NK-92 treated with Interleukin-12 subunit alpha and Interleukin-12 subunit beta, amount 100 ng/mL, for 24 hours (cell line): Measurements from ENCODE around the gene IGFBPL1.
A peak's percentile ranks its signal among the peaks of the same experiment; 100 is the strongest.

Source experiments
- DNase-seq: peaks from one replicate; lab custom pipeline; 2025; lab: John Stamatoyannopoulos, UW

The IGFBPL1 gene

DNA sequence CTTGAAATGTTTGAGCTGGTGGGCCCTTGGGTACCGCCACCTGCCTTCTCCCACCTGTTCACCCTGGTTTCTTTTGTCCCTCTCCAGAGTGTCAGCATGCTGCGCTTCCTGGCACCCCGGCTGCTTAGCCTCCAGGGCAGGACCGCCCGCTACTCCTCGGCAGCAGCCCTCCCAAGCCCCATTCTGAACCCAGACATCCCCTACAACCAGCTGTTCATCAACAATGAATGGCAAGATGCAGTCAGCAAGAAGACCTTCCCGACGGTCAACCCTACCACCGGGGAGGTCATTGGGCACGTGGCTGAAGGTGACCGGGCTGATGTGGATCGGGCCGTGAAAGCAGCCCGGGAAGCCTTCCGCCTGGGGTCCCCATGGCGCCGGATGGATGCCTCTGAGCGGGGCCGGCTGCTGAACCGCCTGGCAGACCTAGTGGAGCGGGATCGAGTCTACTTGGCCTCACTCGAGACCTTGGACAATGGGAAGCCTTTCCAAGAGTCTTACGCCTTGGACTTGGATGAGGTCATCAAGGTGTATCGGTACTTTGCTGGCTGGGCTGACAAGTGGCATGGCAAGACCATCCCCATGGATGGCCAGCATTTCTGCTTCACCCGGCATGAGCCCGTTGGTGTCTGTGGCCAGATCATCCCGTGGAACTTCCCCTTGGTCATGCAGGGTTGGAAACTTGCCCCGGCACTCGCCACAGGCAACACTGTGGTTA, 28.4 kb downstream of the IGFBPL1 start:
- no peak for DNase-seq

- DNase-seq, result no peak
These were observed 29.8 kb downstream of the IGFBPL1 start for GRCh38 chr9:38394416-38394815.

GRCh38 chr9:38393128-38393796, 31.0 kb downstream of the IGFBPL1 start:
- no peak for DNase-seq

DNA sequence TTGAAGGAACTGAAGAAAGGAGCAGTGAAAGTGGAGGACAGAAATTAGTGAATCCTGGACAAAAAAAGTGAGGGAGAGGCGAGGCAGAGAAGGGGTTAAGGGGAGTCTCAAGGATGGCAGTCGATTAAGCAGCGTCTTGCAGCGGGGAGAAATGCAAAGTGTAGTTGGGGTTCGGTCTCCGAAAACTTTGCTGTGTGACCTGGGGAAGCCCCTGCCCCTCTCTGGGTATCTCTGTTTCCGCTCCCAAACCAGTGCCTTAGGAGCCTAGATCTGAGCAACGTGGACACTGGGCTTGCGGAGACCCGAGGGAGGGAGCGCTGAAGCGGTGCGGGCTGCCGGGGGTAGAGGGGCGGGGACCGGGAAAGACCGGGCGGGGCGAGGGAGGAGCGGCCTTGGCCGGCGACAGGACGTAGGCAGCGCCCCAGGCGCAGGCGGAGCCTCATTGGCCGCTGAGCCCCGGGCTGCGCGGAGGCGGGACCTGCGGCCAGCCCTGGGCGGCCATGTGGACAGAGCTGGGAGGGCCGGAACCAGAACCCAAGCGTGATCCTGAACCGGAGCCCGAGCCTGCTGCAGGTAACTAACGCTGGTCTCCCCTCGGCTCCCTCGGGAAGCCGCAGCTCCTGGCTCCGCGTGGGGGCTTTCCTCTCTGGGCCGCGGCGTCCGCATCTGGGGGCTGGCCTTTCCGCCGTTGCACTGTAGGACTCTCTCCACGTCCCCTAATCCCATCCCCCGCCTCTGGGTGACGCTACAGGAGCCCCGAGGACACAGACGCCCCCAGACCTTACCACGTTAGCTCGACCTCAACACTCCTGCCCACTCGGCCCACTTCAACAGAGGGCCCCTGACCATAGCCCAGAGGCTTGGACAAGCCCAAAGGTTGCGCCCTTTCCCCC, 31.8 kb downstream of the IGFBPL1 start, which contains the start of gene ALDH1B1:
Gene ALDH1B1, plus strand, starts transcription at position 468 of the 893 bp plus-strand sequence. CDS start 3,047 bp downstream, outside the sequence.
- peak; percentile 64 for DNase-seq

DNA sequence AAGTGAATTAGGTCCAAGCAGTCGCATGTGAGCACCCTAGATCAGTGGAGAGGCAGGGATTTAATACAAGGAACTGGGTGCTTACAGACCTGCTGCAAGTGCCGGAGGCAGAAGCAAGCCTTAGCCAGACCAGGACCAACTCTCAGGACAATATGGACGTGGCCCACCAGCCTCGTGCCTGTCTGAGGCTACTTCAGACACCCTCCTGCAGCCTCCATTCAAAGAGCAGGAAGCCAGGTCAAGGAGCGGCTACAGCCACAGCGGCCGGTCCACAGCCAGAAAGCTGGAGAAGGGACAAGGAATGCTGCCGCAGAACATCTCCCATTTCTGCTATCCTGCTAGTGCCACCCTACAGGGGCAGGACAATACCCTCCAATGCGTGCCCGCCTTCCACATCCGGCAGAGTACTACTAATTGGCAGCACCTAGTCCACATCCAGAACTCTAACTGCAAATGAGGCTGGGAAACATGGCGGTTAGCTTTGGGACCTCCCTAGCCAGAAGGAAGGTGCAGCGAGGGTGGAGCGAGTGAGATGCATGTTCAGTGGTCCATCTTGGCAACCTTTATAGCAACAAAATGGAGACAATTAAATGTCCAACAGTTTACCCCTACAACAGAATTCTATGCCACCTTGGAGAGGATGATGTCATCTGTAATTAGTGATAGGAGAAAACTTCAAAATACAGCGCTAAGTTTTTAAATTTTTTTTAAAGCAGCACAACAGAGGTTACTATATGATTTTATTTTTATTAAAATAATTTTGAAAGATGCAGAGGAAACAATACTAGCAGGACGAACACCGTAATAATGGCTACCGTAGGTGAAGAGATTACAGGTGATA, 32.8 kb downstream of the IGFBPL1 start:
- DNase-seq, result no peak

DNA sequence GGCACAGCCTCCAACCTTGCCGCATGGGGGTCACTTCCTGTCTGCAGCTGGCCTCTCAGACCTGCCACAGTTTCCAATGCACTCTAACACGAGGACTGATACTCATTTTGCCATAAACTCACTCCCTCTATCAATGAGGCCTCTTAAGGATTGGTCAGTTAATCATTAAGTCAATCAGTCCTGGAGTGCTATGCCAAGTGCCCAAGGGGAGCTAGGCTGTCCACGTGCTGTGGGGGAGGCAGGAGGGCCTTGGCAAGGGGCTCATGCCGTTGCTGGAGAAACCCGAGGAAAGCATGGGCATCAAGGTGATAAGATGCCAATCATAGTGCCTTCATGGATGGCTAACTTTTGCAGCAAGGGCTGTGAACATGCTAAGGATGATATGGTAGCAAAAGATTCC, 33.4 kb downstream of the IGFBPL1 start:
- no peak for DNase-seq

GRCh38 chr9:38390442-38390841, 33.8 kb downstream of the IGFBPL1 start:
- DNase-seq, result no peak

- DNase-seq, result no peak
These were observed 34.9 kb downstream of the IGFBPL1 start for GRCh38 chr9:38389313-38389712.

DNA sequence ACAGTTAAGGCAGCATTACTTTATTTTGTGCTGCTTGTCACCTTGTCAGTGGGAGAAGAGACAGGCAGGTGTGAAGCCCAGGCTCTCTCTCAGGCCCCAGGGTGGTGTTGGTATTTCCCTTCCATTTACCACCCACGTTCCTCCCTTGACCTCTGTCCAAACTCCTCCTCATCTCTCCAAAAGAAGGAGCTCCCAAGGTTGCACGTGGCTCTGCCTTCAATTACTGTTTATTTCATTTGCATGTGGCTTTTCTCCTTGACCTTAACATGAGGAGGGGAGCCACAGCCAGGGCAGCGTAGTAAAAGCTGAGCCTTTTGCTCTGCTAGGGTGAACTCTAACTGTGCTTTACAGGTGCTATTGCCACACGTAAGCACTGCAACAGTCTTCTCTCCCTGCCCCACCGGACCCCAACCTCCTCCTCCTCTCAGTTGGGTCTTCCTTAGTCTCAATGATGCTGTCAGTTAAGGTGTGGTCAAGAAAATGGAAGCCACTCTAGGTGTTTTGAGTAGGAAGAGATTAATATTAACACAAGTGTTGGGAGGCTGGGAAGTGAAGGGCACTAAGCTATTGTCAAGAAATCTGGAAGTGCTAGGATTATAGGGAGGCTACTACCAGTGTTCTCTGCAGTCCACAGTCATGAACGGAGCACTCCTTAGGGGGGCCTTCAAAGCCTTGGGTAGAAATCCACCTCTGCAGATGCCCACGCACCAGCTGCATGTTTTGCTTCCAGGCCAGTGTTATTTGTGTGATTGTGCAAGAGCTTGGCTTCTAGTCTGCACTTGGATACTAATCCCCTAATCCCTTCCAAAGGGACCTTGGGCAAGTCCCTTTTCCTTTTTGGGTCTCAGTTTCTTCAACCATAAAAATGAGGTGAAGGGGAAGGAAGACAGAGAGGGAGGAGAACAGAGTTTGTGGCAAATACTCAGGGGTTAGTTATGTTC, 35.7 kb downstream of the IGFBPL1 start:
- no peak for DNase-seq

- no peak for DNase-seq
These were observed 36.5 kb downstream of the IGFBPL1 start for GRCh38 chr9:38387751-38388150.

DNA sequence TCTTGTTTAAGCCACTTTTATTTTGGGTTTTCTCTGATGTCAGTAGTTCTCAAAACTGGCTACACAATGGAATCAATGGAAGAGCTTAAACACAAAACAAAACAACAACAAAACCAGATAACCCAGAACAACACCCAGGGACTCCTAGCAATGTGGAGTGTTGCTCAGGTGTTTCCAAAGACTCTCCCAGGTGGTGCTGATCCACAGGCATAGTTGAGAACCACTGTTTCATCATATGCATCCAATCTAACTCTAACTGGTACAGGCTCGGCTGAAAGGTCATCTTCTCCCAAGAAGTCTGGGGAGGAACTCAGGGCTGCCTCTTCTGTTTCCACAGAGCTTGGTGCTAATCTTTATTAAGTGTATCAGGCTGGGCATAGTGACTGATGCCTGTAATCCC, 37.2 kb downstream of the IGFBPL1 start:
- no peak for DNase-seq

DNA sequence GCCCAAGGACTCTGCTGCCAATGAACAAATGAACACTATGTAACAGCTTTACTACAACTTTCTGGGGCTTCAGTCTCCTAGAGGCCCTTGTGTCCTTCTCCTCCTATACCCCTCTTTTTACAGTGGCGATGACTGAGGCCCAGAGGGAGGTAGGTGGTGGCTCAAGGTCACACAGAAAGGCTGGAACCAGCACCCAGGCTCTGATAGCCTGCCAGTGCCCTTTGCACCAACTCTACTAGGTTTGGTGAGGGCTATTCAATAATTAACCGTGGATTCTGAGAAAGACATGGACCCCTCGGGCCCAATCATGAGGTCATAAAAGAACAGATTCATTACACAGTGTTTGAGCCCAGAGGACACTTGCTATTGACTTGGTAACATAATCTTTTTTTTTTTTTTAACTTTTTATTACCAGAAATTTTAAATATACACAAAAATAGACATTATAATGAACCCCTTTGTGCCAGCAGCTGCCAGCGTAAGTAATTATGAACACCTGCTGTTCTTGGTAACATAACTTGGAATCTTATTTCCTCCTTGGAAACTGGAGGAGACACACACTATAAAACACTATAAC, 37.8 kb downstream of the IGFBPL1 start:
- DNase-seq, result no peak

DNA sequence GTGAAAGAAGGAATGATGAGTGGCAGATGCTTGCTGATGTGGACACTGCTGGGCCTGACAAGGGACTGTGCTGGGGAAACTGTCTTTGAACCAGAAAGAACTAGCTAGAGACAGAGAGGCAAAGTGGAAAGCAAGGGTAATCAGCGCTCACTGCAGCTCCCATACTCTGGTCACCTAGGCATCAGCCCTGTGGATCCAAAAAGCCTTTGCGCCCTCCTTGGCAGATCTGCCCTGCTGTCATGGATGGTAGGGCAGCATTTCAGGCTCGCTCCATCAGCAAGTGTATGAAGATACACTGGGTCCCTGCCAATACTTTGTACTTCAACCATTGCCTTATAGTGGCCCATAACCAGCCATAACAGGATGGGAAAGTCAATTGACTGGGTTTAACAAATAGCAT, 38.4 kb downstream of the IGFBPL1 start:
- no peak for DNase-seq

DNA sequence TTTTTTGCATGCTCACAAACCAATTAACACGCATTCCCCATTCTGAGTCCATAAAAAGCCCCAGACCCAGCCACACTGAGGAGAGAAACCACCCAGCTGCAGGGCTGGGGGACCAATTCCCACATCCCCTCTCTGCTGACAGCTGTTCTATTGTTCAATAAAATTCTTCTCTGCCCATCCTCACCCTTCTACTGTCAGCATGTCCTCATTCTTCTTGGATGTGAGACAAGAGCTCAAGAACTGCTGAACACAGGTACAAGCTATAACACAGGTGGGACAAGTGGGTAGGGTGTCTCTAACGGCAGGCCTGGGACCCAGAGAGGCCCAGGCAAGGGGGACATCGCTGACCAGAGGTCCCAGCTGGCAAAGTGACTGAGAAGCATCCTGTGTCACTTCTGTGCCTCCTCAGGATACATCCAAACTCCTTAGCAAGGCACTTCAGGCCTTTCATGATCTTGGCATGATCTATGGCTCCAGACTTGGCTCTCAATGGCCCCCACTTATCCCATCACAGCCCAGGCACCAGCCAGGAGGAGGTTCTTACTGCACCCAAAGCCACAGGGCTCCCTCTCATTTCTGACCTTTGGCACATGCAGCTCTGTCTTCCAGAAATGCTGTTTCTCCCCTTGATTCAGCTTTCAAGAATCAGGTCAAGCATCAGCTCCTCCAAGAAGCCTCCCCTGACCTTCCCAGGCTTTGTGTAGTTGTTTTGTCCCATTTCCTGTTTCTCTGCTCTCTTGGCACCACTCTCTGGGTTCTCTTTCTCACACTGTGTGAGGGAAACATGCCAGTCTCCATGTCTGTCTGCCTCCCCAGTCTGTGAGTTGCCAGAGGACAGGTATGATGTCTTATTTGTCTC, 39.0 kb downstream of the IGFBPL1 start:
- DNase-seq, result no peak

DNA sequence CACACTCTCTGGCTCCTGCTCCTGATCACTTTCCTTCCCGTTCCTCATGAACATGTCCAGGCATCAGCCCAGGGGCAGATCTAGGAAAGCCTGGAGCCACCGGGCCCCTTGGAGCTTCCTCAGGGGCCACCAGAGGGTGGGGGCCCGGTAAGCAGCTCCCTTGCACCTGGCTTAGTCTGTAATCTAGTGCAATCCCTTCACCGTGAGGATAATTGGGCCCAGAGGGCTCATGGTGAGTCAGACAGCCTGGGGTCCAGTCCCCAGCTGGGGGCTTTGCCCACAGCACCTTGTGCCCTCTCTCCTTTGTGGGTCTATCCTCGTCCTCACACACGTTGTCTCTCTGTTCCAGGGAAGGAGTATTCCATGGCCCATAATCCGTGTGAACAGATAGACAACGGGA, 42.1 kb downstream of the IGFBPL1 start:
- DNase-seq, result no peak

DNA sequence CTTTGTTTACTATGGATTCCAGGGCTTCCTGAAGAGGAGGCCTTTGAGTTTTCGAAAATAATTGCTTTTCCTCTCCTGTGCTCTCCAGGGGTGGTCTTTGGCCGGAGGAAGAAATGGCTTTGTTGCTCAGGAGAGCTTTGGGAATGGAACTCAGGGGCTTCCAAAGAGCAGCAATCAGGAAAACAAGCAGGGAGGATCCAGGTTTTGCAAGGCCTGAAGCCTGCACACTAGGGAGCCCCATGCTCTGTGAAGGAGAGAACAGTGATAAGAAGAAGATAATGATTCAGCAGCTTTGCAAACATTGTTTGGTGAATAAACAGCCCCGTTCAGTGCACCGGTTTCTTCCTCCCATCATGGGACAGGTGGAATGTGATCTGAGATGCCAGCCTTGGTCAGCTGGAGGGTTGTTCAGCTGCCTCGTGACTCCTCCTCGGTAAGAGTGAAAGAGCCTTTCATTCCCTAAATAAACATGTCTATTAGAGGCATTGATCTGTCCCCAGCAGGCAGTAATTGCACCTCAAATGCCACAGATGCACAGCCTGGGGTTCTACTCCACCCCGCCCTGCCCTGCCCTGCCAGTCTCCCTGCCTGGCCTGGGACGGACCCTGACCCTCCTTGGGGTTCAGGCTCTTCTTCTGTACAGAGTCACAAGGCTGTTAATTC, 43.3 kb downstream of the IGFBPL1 start:
- no peak for DNase-seq

DNA sequence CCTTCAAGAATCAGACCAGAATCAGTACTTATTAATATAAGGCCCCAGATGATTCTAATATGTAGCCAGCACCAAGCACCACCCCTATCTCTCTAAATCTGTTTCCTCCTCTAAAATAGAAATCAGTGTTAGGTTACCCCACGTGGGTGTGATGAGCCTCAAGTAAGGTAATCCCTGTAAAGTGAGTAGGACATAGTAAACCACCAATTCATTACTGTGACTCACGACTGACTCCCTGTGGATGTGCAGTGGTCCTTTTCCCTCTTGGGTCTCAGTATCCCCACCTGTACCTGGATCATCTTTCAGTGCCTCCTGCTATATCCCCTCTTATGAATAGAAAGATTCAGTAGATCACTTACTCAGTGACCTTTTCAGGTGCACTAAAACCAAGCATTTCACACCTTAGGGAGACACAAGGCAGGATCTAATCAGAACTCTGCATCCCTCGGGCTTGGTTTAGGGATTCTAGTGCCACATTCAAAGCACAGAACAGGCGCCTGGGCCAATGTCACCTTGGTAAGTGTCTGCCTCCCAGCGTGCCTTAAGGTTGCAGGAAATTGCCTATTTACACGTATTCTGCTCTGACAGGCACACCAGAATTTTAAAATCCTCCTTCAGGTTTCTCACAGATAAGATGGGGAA, 43.9 kb downstream of the IGFBPL1 start:
- DNase-seq, result no peak
